ENCODE data around the gene CDC73.

- no peak for TF ChIP-seq EP300 (IDR thresholded peaks at IDR 0.05)
- TF ChIP-seq, protein P1, sequence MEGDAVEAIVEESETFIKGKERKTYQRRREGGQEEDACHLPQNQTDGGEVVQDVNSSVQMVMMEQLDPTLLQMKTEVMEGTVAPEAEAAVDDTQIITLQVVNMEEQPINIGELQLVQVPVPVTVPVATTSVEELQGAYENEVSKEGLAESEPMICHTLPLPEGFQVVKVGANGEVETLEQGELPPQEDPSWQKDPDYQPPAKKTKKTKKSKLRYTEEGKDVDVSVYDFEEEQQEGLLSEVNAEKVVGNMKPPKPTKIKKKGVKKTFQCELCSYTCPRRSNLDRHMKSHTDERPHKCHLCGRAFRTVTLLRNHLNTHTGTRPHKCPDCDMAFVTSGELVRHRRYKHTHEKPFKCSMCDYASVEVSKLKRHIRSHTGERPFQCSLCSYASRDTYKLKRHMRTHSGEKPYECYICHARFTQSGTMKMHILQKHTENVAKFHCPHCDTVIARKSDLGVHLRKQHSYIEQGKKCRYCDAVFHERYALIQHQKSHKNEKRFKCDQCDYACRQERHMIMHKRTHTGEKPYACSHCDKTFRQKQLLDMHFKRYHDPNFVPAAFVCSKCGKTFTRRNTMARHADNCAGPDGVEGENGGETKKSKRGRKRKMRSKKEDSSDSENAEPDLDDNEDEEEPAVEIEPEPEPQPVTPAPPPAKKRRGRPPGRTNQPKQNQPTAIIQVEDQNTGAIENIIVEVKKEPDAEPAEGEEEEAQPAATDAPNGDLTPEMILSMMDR (IDR thresholded peaks at IDR 0.05) = no peak
Measured at GRCh38 chr1:193210996-193211395, 89.2 kb downstream of the CDC73 start.

Measured in suprapubic skin (tissue), 3 donors.